SK-N-SH (cell line): ENCODE data around the gene TMEM41A.

Experiments used
- CTCF ChIP-seq: fragments of 200-600 bp; sonication (generic); IDR thresholded peaks from 2 replicates; pipeline ENCODE4 v1.6.1; 2017; ENCODE audit warnings: antibody characterized with exemption, mild to moderate bottlenecking, moderate library complexity
- EP300 ChIP-seq, 2 experiments: IDR thresholded peaks; 2 replicates each; pipeline versions ENCODE4 v1.4.0 to v1.6.1; 2012; ENCODE audit warnings: borderline replicate concordance in 1 of 2, low read depth in 1 of 2, low read length in 1 of 2
- FOXM1 ChIP-seq: IDR thresholded peaks from 2 replicates; pipeline ENCODE4 v1.4.0; 2012; ENCODE audit warnings: low read depth, mild to moderate bottlenecking
- GABPA ChIP-seq: IDR thresholded peaks from 2 replicates; pipeline ENCODE4 v1.4.0; 2012; ENCODE audit warnings: low read depth, mild to moderate bottlenecking
- POLR2AphosphoS5 ChIP-seq: IDR thresholded peaks from 2 replicates; pipeline ENCODE4 v1.6.1; 2012; ENCODE audit warnings: low read depth, low read length
- TAF1 ChIP-seq: IDR thresholded peaks from 2 replicates; pipeline ENCODE4 v1.6.1; 2012; ENCODE audit warnings: low read depth, mild to moderate bottlenecking, low read length, moderate library complexity, borderline replicate concordance
- USF2 ChIP-seq: fragments of 150-350 bp; IDR thresholded peaks from 2 replicates; pipeline ENCODE4 v1.6.1; 2017; ENCODE audit warnings: antibody characterized with exemption, low read length, low read depth, borderline replicate concordance
- YY1 ChIP-seq: IDR thresholded peaks from 2 replicates; pipeline ENCODE4 v1.4.0; 2012; ENCODE audit warnings: low read depth, mild to moderate bottlenecking

GRCh38 chr3:185511711-185512110, 12.9 kb upstream of the TMEM41A start:
- TF ChIP-seq CTCF (no peak), EP300 (IDR thresholded peaks at IDR 0.05; ENCODE audit: borderline replicate concordance in 1 of 2, low read depth in 1 of 2, low read length in 1 of 2) (no peak), FOXM1 (no peak), GABPA (no peak), TAF1 (no peak), USF2 (no peak), YY1 (no peak), POLR2AphosphoS5 (no peak)
